HG02678 (cell line): ENCODE data around the gene POU6F2.
"Not testable (repeated sequence)": the region's sequence is repeated elsewhere in the genome, so short reads cannot be mapped to it uniquely, and the experiment has no call there.

ENCODE experiments used
- ATAC-seq: cut with Tn5 transposase; IDR thresholded peaks from one replicate; pipeline ENCODE4 v1.9.1; 2021; ENCODE audit warnings: mild to moderate bottlenecking, moderate library complexity; ENCODE audit not compliant: unreplicated experiment

Gene POU6F2

DNA sequence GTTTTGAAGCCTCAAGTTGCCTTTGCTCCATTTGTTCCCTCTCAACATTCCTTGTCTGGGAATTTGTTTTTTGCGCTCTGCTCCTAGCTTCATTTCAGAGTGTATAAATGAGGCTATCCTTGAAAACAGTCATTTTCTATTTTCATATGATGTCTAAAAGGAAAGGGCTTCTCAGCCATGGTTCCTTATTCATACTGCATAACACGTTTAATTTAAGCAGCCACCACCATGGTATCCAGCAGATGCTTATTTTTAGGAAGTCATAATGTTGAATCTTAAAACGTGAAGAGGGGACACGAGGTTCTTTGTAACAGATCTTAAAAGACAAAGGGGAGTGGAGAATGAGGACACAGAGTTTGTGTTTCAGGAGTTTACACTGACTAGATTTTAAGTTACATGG lies 14.5 kb downstream of the POU6F2 start:
- no peak for ATAC-seq

DNA sequence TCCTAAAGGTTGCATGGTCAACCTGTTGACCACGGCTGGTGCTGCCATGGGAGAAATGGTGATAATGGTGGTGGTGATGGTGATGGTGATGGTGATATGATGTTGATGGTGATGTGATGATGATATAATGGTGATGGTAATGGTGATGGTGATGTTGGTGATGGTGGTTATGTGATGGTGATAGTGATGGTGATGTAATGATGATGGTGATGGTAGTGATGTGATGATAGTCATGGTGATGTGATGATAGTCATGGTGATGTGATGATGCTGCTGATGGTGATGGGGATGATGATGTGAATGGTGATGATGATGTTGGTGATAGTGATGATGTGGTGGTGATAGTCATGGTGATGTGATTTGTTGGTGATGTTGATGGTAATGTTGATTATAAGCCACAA lies 23.9 kb downstream of the POU6F2 start:
- ATAC-seq, result no peak

DNA sequence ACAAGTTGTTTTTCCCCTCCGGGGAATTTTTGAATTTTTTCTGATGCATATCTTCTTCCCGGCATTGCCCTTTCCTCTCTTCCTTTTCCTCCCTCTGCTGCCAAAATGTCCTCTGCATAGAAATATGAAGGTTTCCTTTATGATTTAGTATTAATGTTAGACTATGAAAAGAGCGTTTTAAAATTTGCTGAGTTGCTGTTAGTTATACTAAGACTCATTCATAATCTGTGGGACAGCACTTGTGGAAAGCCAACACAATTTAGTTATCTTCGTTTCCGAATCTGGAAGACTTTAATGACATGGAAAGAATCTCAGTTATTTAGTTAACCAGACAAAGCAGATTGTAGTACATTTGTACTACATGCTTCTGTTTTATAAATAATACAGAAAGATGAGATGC lies 25.0 kb downstream of the POU6F2 start:
- ATAC-seq, result no peak

DNA sequence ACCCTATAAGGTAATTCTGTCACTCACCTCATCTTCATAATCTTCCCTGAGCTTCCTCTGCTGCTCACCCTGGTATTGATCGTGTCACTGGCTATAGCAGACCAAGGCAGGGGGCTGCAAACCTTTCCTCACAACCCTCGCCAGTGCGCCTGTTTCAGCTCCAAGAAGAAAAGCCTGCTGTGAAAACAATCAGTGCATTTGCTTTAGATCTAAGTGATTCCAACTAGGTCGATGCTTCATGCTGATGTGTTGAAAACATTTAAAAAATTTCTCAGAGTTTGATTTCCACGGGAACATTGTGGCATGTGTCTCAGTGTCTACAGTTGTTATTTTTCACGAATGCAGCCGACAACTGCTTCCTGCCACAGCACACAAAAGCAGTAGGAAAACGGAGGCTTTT lies 27.3 kb downstream of the POU6F2 start:
- no peak for ATAC-seq

DNA sequence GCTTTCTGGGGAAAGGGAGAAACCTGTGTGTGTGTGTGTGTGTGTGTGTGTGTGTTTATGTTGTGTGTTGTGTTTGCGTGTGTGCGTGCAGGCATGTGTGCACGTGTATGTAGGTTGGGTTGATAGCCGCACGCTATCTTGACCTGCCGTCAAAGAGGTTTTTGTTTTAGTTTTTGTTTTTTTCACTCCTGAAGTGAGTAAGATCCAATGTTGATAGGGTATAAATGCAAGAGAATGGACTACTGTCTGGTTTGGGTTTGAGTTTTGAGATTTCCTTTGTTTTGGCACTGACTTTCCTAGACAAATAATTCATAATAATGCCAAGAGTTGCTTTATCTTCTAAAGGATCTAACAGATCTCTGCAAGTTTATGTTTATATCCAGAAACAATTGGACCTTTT lies 27.8 kb downstream of the POU6F2 start:
- no peak for ATAC-seq

DNA sequence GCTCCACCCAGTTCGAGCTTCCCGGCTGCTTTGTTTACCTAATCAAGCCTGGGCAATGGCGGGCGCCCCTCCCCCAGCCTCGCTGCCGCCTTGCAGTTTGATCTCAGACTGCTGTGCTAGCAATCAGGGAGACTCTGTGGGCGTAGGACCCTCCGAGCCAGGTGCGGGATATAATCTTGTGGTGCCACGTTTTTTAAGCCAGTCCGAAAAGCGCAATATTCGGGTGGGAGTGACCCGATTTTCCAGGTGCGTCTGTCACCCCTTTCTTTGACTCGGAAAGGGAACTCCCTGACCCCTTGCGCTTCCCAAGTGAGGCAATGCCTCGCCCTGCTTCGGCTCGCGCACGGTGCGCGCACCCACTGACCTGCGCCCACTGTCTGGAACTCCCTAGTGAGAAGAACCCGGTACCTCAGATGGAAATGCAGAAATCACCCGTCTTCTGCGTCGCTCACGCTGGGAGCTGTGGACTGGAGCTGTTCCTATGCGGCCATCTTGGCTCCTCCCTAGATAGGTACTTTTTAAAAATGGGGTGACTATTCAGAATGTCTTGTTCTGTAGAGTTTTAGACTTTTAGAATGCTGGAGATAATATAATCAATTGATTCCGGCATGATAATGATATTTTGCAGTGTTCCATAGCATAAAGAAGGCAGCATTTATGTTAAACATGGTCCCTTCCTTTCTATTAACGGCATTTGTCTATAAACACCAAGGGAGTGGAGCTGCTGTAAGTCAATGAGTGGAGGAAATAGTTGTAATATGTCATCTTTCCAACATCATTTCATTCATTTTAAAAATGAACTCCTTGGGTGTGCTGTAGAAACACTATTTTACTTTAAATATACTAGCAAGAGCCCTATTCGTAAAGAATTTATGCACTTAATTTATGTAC lies 35.6 kb downstream of the POU6F2 start:
- not testable (repeated sequence) for ATAC-seq

DNA sequence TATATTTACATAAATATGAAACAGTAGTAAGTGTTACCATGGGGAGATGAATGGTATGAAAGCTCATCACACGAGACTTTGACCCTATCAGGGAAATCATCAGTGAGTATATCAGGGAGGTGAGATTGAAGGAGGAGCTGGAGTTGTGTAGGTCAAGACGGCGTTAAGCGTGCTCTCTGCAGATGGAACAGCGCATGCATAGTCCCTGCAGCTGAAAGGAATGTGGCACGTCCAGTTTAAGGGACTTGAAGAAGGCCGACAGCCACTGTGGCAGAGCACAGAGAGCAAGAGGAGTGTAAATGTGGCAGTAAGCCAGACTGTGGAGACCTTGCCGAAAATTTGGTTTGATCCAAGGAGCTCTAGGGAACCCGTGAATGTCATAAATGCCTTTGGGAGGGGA lies 38.9 kb downstream of the POU6F2 start:
- ATAC-seq, result no peak

DNA sequence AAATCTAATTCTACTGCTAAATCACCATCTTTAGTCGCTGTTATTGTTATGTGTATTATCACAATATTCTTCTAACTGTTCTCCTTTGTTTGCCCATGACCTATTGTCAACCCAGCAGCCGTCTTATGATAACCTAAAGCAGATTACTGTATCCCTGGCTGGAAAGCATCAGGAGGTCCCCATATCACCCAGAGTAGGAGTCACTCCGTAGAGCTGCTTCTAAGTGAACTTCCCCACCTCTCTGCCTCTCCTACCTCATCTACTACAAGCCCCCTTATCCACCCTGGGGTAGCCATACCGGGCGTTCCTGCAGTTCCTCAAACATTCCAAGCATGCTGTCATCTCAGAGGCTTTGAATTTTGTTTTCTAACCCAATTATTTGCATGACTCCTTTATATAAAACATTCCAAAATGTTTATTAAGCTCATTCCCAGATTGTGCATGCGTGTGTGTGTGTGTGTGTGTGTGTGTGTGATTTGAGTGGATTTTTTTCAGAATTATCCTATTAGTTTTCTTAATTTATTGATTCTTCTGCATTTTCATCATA lies 39.7 kb downstream of the POU6F2 start:
- no peak for ATAC-seq

DNA sequence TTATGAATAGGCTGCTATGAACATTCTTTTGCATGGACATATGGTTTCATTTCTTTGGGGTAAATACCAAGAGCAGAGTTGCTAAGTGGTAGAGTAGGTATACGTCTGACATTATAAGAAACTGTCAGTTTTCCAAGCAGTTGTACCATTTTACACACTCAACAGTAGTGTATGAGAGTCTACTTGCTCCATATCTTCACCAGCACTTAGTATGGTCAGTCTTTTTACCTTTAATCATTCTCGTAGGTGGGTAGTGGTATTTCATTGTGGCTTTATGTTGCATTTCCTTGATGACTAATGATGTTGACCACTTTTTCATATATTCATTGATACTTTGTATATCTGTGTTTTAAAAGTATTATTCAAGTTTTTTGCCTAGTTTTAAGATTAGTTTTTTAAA lies 45.1 kb downstream of the POU6F2 start:
- no peak for ATAC-seq

DNA sequence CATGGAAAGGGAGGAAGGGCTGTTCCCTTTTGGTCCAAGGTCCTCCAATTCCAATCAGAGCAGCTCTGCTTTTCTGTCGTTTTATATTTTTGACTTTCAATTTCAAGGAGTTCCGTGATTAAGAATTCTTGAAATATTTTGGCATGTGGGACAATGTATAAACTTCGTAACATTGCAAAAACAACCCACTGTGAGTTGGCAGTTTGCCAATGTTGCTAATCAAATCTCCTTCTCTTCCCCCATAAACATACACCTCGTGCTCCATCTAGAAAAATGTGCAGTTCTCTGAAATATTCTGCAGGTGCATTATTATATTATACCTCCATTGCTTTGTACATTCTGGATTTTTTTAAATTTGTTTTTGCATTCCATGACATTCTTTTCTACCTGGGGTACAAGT lies 49.8 kb downstream of the POU6F2 start:
- ATAC-seq, result no peak

DNA sequence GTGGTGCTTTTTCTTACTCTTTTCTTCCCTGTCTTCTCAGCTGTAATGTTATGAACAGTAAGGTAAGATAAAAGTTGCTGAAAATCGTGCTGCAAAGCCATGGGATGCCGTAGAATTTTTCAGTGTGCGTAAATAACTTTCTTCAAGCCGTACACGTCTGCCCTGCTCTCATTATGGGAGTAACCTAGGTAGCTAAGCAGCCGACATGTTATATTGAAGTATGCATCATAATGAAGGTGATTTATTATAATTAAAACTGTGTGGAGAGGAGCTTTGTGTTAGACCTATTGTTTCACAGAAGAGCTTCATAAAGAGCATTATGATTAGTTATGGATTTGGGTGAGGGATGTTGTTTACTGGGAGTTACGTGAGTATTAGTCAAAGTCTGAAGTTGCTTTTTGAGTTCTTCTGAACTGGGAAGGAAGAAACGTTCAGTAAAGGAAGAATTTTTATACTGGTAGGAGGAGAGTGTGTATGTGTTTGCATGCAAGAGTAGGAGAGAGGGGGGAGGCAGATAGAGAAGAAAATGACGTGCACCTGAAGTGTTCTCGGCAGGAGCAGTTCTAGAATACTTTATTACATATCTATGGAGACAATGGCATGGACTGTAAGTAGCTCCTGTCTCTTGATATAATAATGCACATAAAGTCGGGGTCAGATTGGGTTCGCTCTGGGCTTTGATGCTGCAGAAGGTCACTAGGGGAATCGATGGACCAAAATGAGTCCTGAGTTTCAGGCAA lies 56.3 kb downstream of the POU6F2 start:
- ATAC-seq, result no peak

DNA sequence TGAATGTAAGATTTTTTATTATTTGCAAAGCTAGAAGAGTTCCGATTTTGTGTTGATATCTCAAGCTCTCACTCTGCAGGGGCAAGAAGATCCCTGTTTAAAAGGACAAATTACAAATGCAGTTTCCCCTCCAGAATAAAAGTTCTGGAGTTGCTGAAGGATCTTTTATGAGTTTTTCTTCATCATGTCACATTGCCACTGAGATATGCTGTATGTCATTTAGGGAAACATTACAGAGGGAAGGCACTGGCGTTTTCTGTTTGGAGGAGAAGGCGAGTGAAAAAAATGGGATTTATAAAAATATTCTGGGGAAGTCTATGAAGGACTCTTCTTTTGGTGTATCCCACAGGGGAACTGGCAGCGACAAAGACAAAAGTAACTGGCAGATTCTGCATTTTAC lies 57.4 kb downstream of the POU6F2 start:
- ATAC-seq, result no peak

DNA sequence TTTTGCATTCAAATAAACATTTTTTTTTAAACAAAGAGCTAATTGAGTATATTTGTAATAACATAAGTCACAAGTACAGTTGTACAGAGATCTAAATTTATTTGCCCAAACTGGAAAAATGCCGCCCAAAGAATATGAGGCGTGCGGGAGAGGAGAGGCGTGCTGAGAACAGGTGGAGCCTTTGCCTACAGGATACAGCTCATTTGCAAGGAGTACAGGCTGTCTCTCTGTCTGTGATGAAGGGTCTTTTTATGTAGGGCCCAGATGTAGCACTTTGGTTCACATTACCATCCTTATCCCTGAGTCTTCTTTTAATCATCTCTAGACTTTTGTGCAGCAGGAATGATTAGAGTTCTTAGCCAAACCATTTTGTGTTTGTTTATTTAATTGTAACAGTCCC lies 58.2 kb downstream of the POU6F2 start:
- ATAC-seq, result no peak

DNA sequence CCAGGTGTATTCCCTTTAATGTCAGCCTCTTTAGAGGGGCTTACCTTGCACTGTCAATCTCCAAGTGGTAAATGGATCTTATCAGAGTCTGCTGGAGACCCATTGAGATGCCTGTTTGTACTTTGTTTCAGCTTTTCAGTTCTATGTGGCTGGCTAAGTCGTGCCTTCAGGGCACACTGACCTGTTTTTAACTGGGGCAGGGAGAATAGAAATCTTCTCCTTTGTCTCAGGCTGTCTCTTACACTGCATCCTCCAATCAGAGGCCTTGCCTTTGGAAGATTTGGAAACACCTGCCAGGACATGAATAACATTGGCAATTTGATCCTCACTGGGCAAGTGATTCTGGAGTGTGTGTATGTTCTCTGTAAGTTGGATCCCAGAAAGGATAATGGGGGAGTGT lies 65.0 kb downstream of the POU6F2 start:
- ATAC-seq, result no peak

DNA sequence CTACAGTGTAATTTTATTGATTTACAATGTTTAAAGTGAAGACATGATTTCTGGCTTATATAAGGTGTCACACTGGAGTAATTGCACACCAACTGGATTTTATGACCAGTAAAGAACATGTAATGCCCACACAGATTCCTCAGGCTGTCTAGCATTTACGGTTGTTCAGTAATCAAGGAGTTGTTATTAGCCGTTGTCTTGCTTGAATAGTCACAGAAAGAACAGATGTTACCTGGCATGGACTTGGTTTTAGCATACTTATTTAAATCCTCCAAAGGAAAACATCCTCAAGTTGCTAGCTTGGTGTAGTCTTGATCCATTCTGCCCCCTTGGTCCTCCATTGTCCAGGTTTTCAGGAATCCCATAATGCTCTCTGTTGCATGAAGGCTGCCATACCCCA lies 65.8 kb downstream of the POU6F2 start:
- no peak for ATAC-seq

DNA sequence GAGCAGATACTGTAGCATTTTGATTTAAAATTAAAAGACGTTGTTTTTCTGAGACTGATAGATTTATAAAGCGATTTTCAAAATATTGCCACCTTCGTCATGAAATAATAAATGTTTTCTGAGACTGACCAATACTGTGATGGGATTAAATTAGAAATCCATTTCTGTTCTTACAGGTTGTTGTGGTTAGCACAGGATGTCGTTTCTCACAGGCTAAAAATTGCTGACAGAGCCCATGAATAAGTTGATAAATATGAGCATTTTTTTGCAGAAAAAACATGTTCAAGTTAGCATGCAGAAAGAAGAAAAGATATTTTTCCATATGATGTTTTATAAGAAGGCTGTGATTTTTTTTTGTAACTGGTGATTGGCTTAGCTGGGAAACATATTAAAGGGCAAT lies 66.8 kb downstream of the POU6F2 start:
- no peak for ATAC-seq

DNA sequence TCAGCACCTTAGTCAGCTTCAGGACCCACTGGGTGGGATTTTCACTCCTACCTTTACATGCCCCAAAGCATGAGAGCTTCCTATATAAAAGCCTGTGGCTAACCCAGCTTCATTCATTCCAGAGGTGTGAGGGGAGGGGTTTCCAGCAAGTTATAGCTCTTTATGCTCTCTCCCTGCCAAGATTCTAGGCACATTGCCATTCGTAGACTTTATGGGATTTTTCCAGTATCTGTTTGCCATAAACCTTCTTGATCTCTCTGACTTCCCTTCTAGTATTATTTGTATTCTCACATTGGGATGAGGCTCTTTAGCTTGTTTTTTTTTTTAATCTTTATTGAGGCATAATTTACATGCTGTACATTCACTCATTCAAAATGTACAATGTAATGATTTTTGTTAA lies 67.5 kb downstream of the POU6F2 start:
- ATAC-seq, result no peak

DNA sequence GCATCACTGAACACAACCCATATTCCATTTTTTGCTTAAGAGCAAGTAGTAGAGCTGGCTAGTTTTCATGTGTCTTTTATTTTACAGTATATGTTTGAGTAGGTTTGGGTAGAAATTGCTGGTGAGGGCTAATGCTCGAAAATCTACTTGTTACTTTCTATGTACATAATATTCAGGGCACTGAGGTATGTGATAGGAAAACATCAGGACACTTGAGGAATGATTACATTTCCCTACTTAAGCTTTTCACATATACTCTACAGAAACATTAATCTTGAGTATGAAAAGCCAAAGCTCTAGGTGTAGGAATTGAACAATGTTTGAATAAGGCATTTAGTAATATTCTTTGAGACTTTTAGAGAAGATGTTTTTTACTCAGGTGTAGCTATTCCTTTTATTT lies 73.6 kb downstream of the POU6F2 start:
- ATAC-seq, result no peak

DNA sequence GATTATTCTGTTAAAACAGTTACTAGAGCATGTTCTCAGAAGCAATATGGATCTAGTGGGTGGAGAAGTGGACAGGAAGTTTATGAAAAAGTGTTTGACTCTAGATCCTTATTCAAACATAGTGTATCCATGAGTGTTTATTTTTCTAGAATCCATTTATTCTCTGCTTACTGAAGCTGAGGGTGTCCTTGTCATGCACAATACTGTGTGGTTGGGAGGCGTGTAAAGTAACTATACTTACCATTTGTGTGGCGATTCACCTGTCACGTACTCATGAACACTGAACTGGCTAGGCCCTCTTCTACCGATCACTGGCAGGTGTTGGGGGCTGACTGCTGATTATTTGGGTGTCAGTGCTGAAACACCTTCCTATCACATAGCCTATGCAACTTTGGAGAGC lies 74.0 kb downstream of the POU6F2 start:
- ATAC-seq, result no peak

DNA sequence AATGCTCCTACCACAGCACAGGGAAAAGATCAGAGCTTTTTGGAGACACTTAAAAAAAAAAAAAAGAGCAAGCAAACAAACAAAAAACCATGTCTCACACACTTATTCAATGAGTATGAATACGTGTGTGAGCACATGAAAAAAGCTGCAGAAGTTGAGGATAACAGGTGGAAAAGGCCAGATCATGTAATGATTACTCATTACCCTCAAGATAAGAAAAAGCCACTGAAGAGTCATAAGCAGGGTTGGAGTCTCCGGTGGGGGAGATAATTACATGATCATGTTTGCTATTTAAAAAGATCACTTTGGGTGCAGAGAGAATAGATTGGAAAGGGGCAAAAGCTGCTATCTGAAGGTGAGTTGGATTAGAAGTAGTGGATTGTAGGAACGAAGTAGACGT lies 77.0 kb downstream of the POU6F2 start:
- ATAC-seq, result no peak

DNA sequence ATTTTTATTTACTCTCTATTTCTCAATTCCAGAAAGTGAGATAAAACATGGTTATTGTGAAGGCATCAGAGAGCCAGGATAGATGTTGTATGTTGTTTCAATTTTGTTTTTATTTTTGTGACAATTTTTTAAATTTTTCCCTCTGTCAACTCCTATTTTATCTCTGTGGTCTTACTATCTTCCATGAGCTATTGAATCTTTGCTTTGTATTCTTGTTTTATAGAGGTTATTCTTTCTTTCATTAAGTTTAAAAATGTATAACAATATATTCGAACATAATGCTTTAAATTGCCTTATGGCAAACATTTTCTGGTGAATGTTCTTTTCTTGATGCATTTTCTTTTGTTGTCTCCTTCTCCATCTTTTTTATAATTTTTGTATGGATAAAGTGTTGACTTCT lies 78.4 kb downstream of the POU6F2 start:
- ATAC-seq, result no peak

DNA sequence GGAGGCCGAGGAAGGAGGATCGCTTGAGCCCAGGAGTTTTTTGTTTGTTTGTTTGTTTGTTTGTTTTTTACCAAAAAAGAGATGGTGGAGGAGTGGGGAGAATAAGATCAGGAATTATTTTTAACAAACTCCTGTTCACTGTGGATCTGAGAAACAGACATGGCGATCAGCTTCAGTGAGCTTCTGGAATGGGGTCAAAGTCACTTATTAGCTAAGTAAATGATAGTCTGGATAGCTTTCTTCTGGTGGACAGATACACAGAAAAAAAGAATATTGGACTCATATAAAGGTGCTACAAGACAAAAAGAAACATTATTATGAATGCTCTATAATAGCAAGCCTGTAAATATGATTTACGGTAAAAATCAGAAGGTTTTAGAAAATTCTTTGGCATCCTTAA lies 85.1 kb downstream of the POU6F2 start:
- no peak for ATAC-seq
